A673 (cell line): Measurements from ENCODE around the gene TBCA. TPM values are rescaled to one million over a fixed set of nuclear protein-coding genes. Genes with fewer than 3 reads are reported as not detected.

Experiments
- BruUV-seq: library from RNA; stranded (reverse); fragments of 400-500 nt; replicated peaks from 2 replicates; lab custom pipeline; 2021; lab: Mats Ljungman, UMichigan
- CTCF ChIA-PET: fragments of 300-600 bp; sonication (Branson Sonifier 250); formaldehyde crosslinking; loops from one replicate; lab custom pipeline; 2022; ENCODE audit warnings: antibody characterized with exemption; lab: Charles Lee
- POLR2A ChIA-PET: fragments of 300-600 bp; sonication (Branson Sonifier 250); formaldehyde crosslinking; loops from one replicate; lab custom pipeline; 2022; ENCODE audit warnings: antibody characterized with exemption; ENCODE audit not compliant: low non-redundant PET; lab: Charles Lee
- DNase-seq: peaks from one replicate; pipeline ENCODE4 v3.0.0-alpha.2; 2015; ENCODE audit warnings: low spot score
- H3K27ac ChIP-seq: fragments of 200-600 bp; sonication (generic); 2 replicates; pipeline ENCODE4 v1.5.1; 2016; ENCODE audit warnings: mixed run types, low read depth, mild to moderate bottlenecking, mixed read lengths, antibody characterized with exemption, low read length; ENCODE audit not compliant: poor library complexity, severe bottlenecking
- H3K27me3 ChIP-seq: fragments of 200-600 bp; sonication (generic); replicated peaks from 2 replicates; pipeline ENCODE4 v1.6.1; 2017; ENCODE audit warnings: mixed run types, low read depth, mild to moderate bottlenecking, mixed read lengths, antibody characterized with exemption, low read length; ENCODE audit not compliant: insufficient read depth, poor library complexity
- H3K36me3 ChIP-seq: fragments of 200-600 bp; sonication (generic); 2 replicates; pipeline ENCODE4 v1.6.1; 2016; ENCODE audit warnings: mixed run types, mild to moderate bottlenecking, mixed read lengths, antibody characterized with exemption, low read length; ENCODE audit not compliant: insufficient read depth, poor library complexity, severe bottlenecking
- H3K4me1 ChIP-seq: fragments of 200-600 bp; sonication (generic); 2 replicates; pipeline ENCODE4 v1.6.1; 2017; ENCODE audit warnings: mixed run types, mild to moderate bottlenecking, mixed read lengths, antibody characterized with exemption, low read length; ENCODE audit not compliant: insufficient read depth, poor library complexity, severe bottlenecking
- H3K4me3 ChIP-seq: fragments of 200-600 bp; sonication (generic); 2 replicates; pipeline ENCODE4 v1.5.1; 2016; ENCODE audit warnings: low read depth, mixed run types, mild to moderate bottlenecking, mixed read lengths, low read length; ENCODE audit not compliant: poor library complexity, severe bottlenecking
- H3K9me3 ChIP-seq: fragments of 200-600 bp; sonication (generic); 2 replicates; pipeline ENCODE4 v1.6.1; 2016; ENCODE audit warnings: mixed run types, low read depth, mild to moderate bottlenecking, mixed read lengths, antibody characterized with exemption, low read length; ENCODE audit not compliant: poor library complexity, severe bottlenecking
- CTCF ChIP-seq: fragments of 300-800, 200-600 bp; sonication (generic); conservative IDR thresholded peaks from 2 replicates; pipeline ENCODE4 v1.5.1; 2017; ENCODE audit warnings: low read depth, mild to moderate bottlenecking, antibody characterized with exemption, low read length, moderate library complexity, mixed read lengths
- EZH2 ChIP-seq: fragments of 200-600 bp; sonication (generic); IDR thresholded peaks from 2 replicates; pipeline ENCODE4 v1.6.1; 2017; ENCODE audit warnings: borderline replicate concordance, low read depth, mild to moderate bottlenecking, mixed read lengths, antibody characterized with exemption, low read length; ENCODE audit not compliant: poor library complexity, severe bottlenecking
- intact Hi-C: fragments of 100-400 bp; cut with micrococcal nuclease; formaldehyde crosslinking; loops from one replicate; pipeline ENCODE4 v1.10.0; 2022; ENCODE audit not compliant: unreplicated experiment
- total RNA-seq: library from RNA; stranded (reverse); gene quantifications from 2 replicates; pipeline ENCODE4 v1.2.3, GENCODE V29; 2021

Gene TBCA
- total RNA-seq, 1 experiment from 2014 or later, result 297 TPM

- BruUV-seq, result no TSS peak
- TF ChIP-seq EZH2, result no peak
- TF ChIP-seq CTCF, result no peak
- intact Hi-C loops, result no loop called here
- no peak for DNase-seq
- H3K27ac ChIP-seq, result no peak overlapping the region
- H3K4me1 ChIP-seq, result no peaks in the 10 kb centered on the region
- H3K9me3 ChIP-seq, result no peaks in the 10 kb centered on the region
- POLR2A ChIA-PET, result no interaction called here
- H3K4me3 ChIP-seq, result no peak overlapping the region
- CTCF ChIA-PET, result no interaction called here
- H3K36me3 ChIP-seq, result no peaks in the 10 kb centered on the region
- H3K27me3 ChIP-seq, result peaks cover 3% of the 10 kb centered on the region
These were observed 4.9 kb upstream of the TBCA start for GRCh38 chr5:77781076-77781475.

- CTCF ChIA-PET, result no interaction called here
- H3K4me3 ChIP-seq, result no peak overlapping the region
- no peaks in the 10 kb centered on the region for H3K9me3 ChIP-seq
- H3K36me3 ChIP-seq, result peaks cover under 1% of the 10 kb centered on the region
- POLR2A ChIA-PET, result no interaction called here
- intact Hi-C loops, result no loop called here
- H3K4me1 ChIP-seq, result peaks cover 3% of the 10 kb centered on the region
- H3K27me3 ChIP-seq, result peaks cover 3% of the 10 kb centered on the region
- DNase-seq, result no peak
- no peak for TF ChIP-seq EZH2
- no peak for TF ChIP-seq CTCF
- no TSS peak for BruUV-seq
- no peak overlapping the region for H3K27ac ChIP-seq
These were observed 2.8 kb upstream of the TBCA start for GRCh38 chr5:77778881-77779438.

- peaks cover 3% of the 10 kb centered on the region for H3K27me3 ChIP-seq
- H3K27ac ChIP-seq, result no peak overlapping the region
- CTCF ChIA-PET, result no interaction called here
- no peak for DNase-seq
- intact Hi-C loops, result no loop called here
- no peak overlapping the region for H3K4me3 ChIP-seq
- H3K36me3 ChIP-seq, result peaks cover 6% of the 10 kb centered on the region
- no peak for TF ChIP-seq CTCF
- TF ChIP-seq EZH2, result no peak
- H3K4me1 ChIP-seq, result peaks cover 9% of the 10 kb centered on the region
- POLR2A ChIA-PET, result no interaction called here
- BruUV-seq, result no TSS peak
- no peaks in the 10 kb centered on the region for H3K9me3 ChIP-seq
These were observed 2.3 kb upstream of the TBCA start for GRCh38 chr5:77778398-77778797.
